Articular chondrocyte of knee joint (primary cell): ENCODE data around the gene HM13. TPM values are rescaled to one million over a fixed set of nuclear protein-coding genes. Genes with fewer than 3 reads are reported as not detected.

Experiments used
- small RNA-seq: library from RNA; depleted of rRNA; stranded (forward); fragments of <200 nt; gene quantifications from one replicate; pipeline ENCODE3, GENCODE V24; 2012
- total RNA-seq: library from RNA; depleted of rRNA; stranded (reverse); fragments of >200 nt; gene quantifications from 2 replicates; pipeline ENCODE4 v1.2.3, GENCODE V29; 2012

The HM13 gene, protein sequence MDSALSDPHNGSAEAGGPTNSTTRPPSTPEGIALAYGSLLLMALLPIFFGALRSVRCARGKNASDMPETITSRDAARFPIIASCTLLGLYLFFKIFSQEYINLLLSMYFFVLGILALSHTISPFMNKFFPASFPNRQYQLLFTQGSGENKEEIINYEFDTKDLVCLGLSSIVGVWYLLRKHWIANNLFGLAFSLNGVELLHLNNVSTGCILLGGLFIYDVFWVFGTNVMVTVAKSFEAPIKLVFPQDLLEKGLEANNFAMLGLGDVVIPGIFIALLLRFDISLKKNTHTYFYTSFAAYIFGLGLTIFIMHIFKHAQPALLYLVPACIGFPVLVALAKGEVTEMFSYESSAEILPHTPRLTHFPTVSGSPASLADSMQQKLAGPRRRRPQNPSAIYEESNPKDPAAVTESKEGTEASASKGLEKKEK
- total RNA-seq = 110 and 124 TPM in 2 replicates

DNA sequence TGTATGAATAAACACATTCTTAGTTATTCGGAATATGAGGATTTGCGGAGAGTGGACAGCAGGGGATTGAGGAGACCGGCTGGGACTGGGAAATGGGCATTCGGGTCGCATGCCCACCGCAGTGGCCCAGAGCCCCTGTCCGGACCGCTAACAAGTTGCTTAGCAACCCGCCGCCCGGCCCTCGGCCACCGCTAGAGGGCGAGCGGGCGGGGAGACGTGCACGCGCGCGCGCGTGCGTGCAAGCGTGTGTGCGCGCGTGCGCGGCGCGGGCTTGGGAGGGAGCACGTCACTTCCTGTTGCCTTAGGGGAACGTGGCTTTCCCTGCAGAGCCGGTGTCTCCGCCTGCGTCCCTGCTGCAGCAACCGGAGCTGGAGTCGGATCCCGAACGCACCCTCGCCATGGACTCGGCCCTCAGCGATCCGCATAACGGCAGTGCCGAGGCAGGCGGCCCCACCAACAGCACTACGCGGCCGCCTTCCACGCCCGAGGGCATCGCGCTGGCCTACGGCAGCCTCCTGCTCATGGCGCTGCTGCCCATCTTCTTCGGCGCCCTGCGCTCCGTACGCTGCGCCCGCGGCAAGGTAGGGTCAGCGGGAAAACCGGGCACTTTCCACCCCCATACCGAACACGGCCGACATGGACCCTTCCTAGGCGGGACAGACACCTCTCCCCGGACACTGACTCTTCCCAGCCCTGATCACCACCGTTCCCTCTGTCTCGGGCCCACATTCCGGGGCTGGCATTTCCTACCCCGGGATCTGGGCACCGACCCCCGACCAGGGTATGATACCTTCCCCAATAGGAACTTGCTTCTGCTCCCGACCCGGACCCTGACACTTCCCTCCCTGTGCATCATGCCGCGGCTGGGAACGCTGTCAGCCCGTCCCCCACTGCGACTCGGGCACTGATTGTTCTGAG, at the start of gene HM13:
Gene HM13, plus strand, starts transcription at position 289 of the 918 bp plus-strand sequence. Its CDS starts 110 bp downstream, at position 399.

DNA sequence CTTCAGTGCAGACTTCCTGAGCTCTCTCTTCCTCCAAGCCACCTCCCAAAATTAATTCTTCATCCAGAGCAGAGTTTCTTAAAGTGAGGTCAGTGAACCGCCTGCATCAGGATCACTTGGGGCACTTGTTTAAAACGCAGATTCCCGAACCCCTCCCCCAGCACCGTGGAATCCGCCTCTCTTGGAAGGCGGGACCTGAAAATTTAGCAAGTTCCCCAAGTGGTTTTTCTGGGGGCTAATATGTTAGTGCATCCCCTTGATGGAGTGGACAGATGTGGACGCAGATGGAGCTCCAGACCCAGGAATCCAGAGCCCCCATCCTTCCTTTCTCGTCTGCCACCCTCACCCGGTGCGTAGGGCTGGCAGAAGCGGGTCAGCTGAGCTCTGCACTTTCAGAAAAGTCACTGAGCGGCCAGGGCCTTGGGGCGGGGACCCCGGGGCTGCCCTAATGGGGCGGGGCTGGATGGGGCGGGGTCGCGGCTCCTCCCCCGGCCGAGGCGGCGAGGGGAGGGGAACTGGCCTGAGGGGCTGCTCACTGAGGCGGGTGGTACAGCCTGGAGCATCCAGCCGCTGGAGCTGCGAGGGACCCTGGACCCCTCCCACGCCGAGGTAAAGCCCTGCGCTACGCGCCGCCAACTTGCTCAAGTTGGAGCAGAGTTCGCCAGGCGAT, 39.3 kb upstream of the HM13 start, which contains the start of the genes DEFB124 and REM1:
Gene DEFB124, minus strand, starts transcription at position 370 of the 670 bp plus-strand sequence. CDS start 2,114 bp downstream, outside the sequence.
Gene REM1, plus strand, starts transcription at position 531 of the 670 bp plus-strand sequence. CDS start 1,158 bp downstream, outside the sequence.

DNA sequence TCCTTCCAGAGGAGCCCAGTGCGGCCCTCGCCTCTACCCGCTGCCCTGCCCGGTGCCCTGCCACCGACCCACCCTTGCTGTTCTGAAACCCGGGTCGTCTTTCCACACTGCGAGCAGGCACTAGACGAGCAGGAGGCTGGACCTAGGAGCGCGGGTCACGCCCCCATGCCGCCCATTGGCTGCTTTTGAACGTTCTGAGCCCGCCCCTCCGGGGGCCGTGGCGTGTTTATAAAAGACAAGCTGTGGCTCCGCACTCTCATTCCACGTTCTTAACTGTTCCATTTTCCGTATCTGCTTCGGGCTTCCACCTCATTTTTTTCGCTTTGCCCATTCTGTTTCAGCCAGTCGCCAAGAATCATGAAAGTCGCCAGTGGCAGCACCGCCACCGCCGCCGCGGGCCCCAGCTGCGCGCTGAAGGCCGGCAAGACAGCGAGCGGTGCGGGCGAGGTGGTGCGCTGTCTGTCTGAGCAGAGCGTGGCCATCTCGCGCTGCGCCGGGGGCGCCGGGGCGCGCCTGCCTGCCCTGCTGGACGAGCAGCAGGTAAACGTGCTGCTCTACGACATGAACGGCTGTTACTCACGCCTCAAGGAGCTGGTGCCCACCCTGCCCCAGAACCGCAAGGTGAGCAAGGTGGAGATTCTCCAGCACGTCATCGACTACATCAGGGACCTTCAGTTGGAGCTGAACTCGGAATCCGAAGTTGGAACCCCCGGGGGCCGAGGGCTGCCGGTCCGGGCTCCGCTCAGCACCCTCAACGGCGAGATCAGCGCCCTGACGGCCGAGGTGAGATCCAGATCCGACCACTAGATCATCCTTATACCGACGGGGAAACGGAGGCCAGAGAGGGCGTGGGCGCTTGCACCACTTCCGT, 91.0 kb downstream of the HM13 start, which contains the start of gene ID1:
Gene ID1, plus strand, starts transcription at position 259 of the 871 bp plus-strand sequence. Its CDS starts 99 bp downstream, at position 358.

Small RNAs within 50 kb of the gene (small RNA-seq; reads per million reads assigned to genes)
- not detected for gene MIR3193

Other genes with a start within 250 kb of the HM13 start
- gene DEFB116, start 205.9 kb upstream of the HM13 start, total RNA-seq = not detected in 2 replicates
- not detected in 2 replicates for gene DEFB118, start 145.8 kb upstream of the HM13 start, total RNA-seq
- gene DEFB119, start 123.9 kb upstream of the HM13 start, total RNA-seq = not detected in 2 replicates
- gene DEFB121, start 108.2 kb upstream of the HM13 start, total RNA-seq = not detected in 2 replicates
- gene DEFB123, start 73.8 kb upstream of the HM13 start, total RNA-seq = not detected in 2 replicates
- not detected in 2 replicates for gene DEFB124, start 39.3 kb upstream of the HM13 start, total RNA-seq
- 0.76 and 0.78 TPM in 2 replicates for gene REM1, start 39.2 kb upstream of the HM13 start, total RNA-seq
- gene ID1, start 90.8 kb downstream of the HM13 start, total RNA-seq = 154 and 364 TPM in 2 replicates
- not detected in 2 replicates for gene COX4I2, start 123.5 kb downstream of the HM13 start, total RNA-seq
- gene BCL2L1, start 208.4 kb downstream of the HM13 start, total RNA-seq = 77.9 and 97.6 TPM in 2 replicates
- gene TPX2, start 224.8 kb downstream of the HM13 start, total RNA-seq = 34.5 and 52.8 TPM in 2 replicates